ENCODE results near the gene INPP5F.

- TF ChIP-seq, protein P1, sequence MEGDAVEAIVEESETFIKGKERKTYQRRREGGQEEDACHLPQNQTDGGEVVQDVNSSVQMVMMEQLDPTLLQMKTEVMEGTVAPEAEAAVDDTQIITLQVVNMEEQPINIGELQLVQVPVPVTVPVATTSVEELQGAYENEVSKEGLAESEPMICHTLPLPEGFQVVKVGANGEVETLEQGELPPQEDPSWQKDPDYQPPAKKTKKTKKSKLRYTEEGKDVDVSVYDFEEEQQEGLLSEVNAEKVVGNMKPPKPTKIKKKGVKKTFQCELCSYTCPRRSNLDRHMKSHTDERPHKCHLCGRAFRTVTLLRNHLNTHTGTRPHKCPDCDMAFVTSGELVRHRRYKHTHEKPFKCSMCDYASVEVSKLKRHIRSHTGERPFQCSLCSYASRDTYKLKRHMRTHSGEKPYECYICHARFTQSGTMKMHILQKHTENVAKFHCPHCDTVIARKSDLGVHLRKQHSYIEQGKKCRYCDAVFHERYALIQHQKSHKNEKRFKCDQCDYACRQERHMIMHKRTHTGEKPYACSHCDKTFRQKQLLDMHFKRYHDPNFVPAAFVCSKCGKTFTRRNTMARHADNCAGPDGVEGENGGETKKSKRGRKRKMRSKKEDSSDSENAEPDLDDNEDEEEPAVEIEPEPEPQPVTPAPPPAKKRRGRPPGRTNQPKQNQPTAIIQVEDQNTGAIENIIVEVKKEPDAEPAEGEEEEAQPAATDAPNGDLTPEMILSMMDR (IDR thresholded peaks at IDR 0.05 in 2 of 3, conservative IDR thresholded peaks at IDR 0.05 in 1 of 3; ENCODE audit: control insufficient read depth in 2 of 3, extremely low read depth in 1 of 3, insufficient read depth in 1 of 3, low read depth in 3 of 3, low read length in 3 of 3), result no peak
- TF ChIP-seq ELK1 (IDR thresholded peaks at IDR 0.05; ENCODE audit: low read depth, low read length) (no peak), JUND (IDR thresholded peaks at IDR 0.05; ENCODE audit: low read depth, low read length) (no peak), NFIC (IDR thresholded peaks at IDR 0.05; ENCODE audit: low read depth, low read length) (no peak), REST (IDR thresholded peaks at IDR 0.05; ENCODE audit: low read depth, low read length) (no peak), RFX5 (IDR thresholded peaks at IDR 0.05; ENCODE audit: low read depth, low read length) (no peak), ATF3 (IDR thresholded peaks at IDR 0.05; ENCODE audit: borderline replicate concordance, extremely low read depth, low read depth, low read length) (no peak), NR2C2 (IDR thresholded peaks at IDR 0.05; ENCODE audit: borderline replicate concordance, control insufficient read depth, insufficient read length, low read depth) (no peak)
- TF ChIP-seq, protein P2, sequence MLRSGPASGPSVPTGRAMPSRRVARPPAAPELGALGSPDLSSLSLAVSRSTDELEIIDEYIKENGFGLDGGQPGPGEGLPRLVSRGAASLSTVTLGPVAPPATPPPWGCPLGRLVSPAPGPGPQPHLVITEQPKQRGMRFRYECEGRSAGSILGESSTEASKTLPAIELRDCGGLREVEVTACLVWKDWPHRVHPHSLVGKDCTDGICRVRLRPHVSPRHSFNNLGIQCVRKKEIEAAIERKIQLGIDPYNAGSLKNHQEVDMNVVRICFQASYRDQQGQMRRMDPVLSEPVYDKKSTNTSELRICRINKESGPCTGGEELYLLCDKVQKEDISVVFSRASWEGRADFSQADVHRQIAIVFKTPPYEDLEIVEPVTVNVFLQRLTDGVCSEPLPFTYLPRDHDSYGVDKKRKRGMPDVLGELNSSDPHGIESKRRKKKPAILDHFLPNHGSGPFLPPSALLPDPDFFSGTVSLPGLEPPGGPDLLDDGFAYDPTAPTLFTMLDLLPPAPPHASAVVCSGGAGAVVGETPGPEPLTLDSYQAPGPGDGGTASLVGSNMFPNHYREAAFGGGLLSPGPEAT (IDR thresholded peaks at IDR 0.05; ENCODE audit: low read depth), result no peak
Observed at GRCh38 chr10:119691726-119692125, 34.1 kb upstream of the INPP5F start.
